IPS DF 4.7 (cell line): ENCODE data around the gene STUB1.

ENCODE experiments used
- DNase-seq: peaks from one replicate; pipeline ENCODE4 v3.0.0-alpha.2; 2013; ENCODE audit warnings: low spot score; ENCODE audit errors: extremely low read depth

The STUB1 gene

GRCh38 chr16:679814-680624, at the start of gene STUB1:
Gene STUB1, plus strand, starts transcription at chr16:680410. Its CDS starts 116 bp downstream, at chr16:680526.
- no peak for DNase-seq

GRCh38 chr16:630815-631405, 49.3 kb upstream of the STUB1 start, which contains the start of gene WFIKKN1:
Gene WFIKKN1, plus strand, starts transcription at chr16:630985. Its CDS starts 269 bp downstream, at chr16:631254.
- DNase-seq = no peak

- no peak for DNase-seq
Measured at GRCh38 chr16:631808-632358, 48.3 kb upstream of the STUB1 start.

DNA sequence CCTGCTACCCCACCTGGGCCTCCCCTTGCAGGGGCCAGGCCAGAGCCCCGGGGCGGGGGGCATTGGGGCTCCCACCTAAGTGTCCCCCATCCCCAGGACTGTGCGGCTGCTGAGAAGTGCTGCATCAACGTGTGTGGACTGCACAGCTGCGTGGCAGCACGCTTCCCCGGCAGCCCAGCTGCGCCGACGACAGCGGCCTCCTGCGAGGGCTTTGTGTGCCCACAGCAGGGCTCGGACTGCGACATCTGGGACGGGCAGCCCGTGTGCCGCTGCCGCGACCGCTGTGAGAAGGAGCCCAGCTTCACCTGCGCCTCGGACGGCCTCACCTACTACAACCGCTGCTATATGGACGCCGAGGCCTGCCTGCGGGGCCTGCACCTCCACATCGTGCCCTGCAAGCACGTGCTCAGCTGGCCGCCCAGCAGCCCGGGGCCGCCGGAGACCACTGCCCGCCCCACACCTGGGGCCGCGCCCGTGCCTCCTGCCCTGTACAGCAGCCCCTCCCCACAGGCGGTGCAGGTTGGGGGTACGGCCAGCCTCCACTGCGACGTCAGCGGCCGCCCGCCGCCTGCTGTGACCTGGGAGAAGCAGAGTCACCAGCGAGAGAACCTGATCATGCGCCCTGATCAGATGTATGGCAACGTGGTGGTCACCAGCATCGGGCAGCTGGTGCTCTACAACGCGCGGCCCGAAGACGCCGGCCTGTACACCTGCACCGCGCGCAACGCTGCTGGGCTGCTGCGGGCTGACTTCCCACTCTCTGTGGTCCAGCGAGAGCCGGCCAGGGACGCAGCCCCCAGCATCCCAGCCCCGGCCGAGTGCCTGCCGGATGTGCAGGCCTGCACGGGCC, 47.5 kb upstream of the STUB1 start:
- DNase-seq = no peak

DNA sequence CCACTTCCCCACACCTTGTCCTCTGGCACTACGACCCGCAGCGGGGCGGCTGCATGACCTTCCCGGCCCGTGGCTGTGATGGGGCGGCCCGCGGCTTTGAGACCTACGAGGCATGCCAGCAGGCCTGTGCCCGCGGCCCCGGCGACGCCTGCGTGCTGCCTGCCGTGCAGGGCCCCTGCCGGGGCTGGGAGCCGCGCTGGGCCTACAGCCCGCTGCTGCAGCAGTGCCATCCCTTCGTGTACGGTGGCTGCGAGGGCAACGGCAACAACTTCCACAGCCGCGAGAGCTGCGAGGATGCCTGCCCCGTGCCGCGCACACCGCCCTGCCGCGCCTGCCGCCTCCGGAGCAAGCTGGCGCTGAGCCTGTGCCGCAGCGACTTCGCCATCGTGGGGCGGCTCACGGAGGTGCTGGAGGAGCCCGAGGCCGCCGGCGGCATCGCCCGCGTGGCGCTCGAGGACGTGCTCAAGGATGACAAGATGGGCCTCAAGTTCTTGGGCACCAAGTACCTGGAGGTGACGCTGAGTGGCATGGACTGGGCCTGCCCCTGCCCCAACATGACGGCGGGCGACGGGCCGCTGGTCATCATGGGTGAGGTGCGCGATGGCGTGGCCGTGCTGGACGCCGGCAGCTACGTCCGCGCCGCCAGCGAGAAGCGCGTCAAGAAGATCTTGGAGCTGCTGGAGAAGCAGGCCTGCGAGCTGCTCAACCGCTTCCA, 46.7 kb upstream of the STUB1 start:
- no peak for DNase-seq

DNA sequence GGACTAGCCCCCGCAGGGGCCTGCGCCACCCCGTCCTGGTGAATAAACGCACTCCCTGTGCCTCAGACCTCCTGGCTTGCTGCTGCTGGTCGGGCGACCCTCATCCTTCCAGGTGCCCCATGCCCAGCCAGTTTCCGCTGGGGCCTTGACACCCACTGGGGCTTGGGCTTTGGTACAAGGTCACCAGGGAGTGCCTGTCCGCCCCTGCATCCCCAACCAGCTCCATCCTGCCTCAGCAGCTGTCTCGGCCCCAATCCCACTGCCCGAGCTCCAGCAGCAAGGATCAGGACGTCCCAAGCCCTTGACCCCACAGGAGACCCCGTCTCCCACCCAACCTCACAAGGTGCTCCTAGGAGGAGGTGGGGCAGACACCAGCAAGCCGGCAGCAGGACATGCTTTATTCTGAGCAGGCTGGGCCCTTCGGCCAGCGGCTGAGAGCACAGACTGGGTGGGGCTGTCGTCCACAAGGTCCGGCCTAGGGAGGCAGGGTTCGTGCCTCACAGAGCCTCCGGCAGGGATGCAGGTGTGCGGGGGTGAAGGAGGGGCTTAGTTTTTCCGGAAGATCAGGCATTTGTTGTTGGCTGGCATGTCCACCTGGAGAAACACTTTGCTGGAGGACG, 46.0 kb upstream of the STUB1 start:
- DNase-seq = no peak

DNA sequence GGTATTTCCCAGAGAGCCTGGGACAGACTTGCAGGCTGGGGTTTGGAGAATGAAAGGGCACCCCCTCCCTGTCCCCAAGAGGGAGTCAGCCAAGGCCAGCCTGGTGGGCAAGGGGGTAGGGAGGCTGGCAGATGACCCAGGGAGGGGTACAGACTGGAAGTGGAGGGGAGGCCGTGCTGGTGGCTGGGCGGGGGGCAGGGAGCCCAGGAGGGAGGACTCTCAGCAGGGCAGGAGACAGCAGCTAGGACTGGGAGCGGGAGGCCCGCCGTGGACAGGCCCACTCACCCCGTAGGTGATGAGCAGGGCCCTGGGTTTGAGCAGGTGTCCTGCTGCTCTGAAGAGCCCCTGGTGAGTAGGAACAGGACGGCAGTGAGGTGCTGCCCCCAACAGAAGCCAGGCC, 45.2 kb upstream of the STUB1 start:
- DNase-seq = no peak

GRCh38 chr16:635573-636205, 44.5 kb upstream of the STUB1 start:
- no peak for DNase-seq

DNA sequence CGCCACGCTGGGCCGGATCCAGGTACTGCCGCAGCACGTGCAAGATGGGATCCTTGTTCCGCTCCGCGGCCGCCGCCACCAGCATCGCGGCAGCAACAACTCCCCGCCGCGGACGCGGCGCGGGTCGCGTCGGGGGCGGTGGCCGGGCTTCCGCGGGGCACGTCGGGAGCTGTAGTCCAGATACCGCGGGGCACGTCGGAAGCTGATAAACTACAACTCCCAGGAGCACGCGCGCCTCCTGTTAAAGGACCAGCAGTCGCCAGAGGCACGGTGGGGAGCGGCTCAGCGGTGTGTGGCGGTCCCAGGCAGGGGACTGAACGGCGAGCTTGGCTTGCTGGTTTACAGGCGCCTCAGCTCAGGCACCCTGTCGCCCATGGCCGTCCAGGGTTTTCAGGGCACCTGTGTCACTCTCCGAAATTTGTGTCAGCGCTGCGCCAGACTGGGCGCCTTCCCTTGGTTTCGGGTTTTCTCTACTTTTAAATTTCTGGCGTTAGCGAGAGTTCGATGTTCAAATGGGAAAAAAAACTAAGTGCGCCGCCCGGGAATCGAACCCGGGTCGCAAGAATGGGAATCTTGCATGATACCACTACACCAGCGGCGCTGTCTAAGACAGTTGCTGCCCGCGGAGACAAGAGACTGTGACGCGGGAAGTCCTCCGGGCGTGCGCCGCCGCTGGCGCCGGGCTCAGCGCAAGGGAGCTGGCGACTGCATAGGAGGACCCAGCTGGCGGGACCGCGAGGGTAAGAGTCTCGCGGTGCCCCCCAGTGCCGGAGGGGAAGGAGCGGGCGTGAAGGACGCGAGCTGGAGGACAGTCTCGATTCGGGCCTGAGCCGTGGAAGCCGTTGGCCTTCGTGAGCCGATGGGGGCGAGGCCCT, 43.8 kb upstream of the STUB1 start, which contains the start of gene METTL26:
TSS of gene METTL26 (minus strand) at position 100 of the 875 bp plus-strand sequence. CDS start at position 85, 15 bp downstream.
- DNase-seq = no peak

- DNase-seq = no peak
Measured at GRCh38 chr16:637081-638018, 42.9 kb upstream of the STUB1 start.

- no peak for DNase-seq
Measured at GRCh38 chr16:638034-638543, 42.1 kb upstream of the STUB1 start.

DNA sequence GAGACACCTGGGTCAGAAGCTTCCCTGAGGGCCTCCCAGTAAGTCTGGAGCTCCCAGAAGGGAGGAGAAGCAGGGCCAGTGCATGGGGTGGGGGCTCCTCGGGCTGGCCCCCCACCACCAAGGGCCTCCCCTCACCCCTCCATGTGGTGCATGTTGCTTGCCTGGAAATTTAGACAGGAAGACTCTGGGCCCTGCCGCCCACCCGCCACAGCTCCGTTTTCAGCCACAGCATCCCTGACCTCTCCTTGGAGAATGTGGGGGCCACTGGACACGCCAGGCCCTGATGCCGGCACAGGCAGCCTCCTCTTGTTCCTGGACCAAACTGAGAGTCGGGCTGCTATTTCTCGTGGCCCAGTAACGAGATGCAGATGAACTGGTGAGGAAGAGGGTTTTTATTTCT, 41.4 kb upstream of the STUB1 start:
- no peak for DNase-seq

DNA sequence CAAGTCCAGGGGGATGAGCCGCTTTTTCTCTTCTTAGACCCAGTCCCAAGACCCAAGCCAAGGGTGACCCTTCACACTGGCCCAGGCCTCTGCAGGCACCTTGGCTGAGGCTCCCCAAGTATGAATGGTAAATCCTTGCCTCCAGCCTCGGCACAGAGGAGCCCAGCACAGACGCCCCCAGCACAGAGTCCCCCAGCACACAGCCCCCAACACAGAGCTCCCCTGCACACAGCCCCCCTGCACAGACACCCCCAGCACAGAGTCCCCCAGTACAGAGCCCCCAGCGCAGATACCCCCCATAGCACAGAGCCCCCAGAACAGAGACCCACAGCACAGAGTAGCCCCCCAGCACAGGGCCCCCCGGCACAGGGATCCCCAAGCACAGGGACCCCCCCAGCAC, 39.6 kb upstream of the STUB1 start:
- DNase-seq = no peak

DNA sequence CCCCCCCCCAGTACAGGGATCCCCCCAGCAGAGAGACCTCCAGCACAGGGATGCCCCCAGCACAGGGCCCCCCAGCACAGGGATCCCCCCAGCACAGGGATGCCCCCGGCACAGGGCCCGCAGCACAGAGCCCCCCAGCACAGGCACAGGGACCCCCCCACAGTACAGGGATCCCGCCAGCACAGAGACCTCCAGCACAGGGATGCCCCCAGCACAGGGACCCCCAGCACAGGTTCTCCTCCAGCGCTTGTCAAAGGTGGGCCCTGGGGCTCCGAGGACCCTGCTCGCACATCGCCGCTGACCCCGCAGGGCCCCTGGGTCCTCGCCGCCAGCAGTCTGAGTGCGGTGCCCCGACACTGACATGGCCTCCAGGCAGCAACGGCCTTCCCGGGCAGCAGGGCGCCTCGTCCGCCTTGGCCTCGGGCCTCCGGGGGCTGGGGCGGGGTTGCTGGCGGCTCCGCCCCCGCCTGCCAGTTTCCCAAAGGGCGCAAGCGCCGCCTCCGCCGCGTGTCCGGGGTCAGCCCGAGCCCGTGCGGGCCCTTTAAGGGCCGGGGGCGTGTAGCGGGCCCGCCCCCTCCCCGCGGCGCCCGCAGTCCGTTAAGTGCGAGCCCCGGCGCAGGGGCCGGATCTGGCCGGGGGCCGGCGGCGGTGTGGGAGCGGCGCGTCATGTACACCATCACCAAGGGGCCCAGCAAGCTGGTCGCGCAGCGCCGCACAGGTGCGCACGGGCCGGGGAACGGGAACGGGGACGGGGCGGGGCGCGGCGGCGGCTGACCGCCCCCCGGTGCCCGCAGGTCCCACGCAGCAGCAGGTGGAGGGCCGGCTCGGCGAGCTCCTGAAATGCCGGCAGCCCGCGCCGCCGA, 38.7 kb upstream of the STUB1 start, which contains the start of gene MCRIP2:
TSS of gene MCRIP2 (plus strand) at position 503 of the 863 bp plus-strand sequence. CDS start at position 667, 164 bp downstream.
- no peak for DNase-seq

GRCh38 chr16:642189-643049, 37.8 kb upstream of the STUB1 start:
- no peak for DNase-seq

- DNase-seq = no peak
Measured at GRCh38 chr16:643050-643368, 37.2 kb upstream of the STUB1 start.
